Activated B cell treated with CpG ODN at 0.5 μM for 24 hours (primary cell): ENCODE results near the gene UBE3D. TPM values are rescaled to one million over a fixed set of nuclear protein-coding genes. Genes with fewer than 3 reads are reported as not detected.

ENCODE experiments used
- ATAC-seq: fragments of 200-7000 bp; cut with Tn5 transposase; one replicate; pipeline ENCODE4 v1.10.0; 2021; ENCODE audit warnings: low read depth, mild to moderate bottlenecking, moderate library complexity
- CTCF ChIA-PET: fragments of 350-600 bp; sonication (Branson Sonifier 250); formaldehyde crosslinking; loops from one replicate; lab custom pipeline; 2021; ENCODE audit warnings: antibody characterized with exemption; lab: Charles Lee
- POLR2A ChIA-PET: fragments of 350-600 bp; sonication (Branson Sonifier 250); formaldehyde crosslinking; loops from one replicate; lab custom pipeline; 2021; ENCODE audit warnings: antibody characterized with exemption; lab: Charles Lee
- DNase-seq: peaks from one replicate; pipeline ENCODE4 v3.0.0; 2022
- H3K27ac Mint-ChIP-seq: one replicate; pipeline ENCODE4 v1.8.0; 2020; ENCODE audit warnings: mixed read lengths
- H3K27me3 Mint-ChIP-seq: one replicate; pipeline ENCODE4 v1.8.0; 2021; ENCODE audit warnings: mixed read lengths
- H3K36me3 Mint-ChIP-seq: one replicate; pipeline ENCODE4 v1.8.0; 2021; ENCODE audit warnings: low read depth, mixed read lengths
- H3K4me1 Mint-ChIP-seq: one replicate; pipeline ENCODE4 v1.8.0; 2021; ENCODE audit warnings: mixed read lengths
- H3K4me3 Mint-ChIP-seq: one replicate; pipeline ENCODE4 v1.8.0; 2020; ENCODE audit warnings: mild to moderate bottlenecking, mixed read lengths
- H3K9me3 Mint-ChIP-seq: one replicate; pipeline ENCODE4 v1.8.0; 2020; ENCODE audit warnings: mixed read lengths
- intact Hi-C: fragments of 100-400 bp; cut with micrococcal nuclease; formaldehyde crosslinking; loops from one replicate; pipeline ENCODE4 v1.15.1; 2024
- total RNA-seq: library from RNA; stranded (reverse); gene quantifications from 2 replicates; pipeline ENCODE4 v1.2.3, GENCODE V29; 2022
- TF ChIP-seq, protein P1 (sequence below): fragments of 200-600 bp; IDR thresholded peaks from one replicate; pipeline ENCODE4 v1.8.0; 2022; ENCODE audit warnings: antibody characterized with exemption, mild to moderate bottlenecking

Gene UBE3D
- total RNA-seq, 1 donor from 2014 or later, result 9.3 TPM

DNA sequence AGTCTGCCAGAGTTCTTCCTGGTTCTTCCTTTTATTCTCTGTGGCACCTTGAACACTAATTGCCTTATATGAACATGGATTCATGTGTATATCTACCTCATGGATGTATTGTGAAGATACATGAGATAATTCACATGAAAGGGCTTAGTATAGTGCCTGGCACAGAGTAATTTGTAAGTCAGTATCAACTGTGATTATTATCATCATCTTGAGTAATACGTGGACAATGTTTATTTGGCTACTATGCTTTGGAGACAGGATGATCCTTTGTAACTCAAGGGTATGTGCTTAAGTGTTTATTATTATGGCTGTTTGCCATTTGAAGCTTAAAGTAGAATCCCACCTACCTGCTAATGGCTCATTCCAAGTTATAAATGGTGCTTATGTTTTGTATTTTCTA lies 17.8 kb upstream of the UBE3D start:
- H3K27ac Mint-ChIP-seq, result no peak overlapping the region
- no peaks in the 10 kb centered on the region for H3K9me3 Mint-ChIP-seq
- TF ChIP-seq, protein P1, sequence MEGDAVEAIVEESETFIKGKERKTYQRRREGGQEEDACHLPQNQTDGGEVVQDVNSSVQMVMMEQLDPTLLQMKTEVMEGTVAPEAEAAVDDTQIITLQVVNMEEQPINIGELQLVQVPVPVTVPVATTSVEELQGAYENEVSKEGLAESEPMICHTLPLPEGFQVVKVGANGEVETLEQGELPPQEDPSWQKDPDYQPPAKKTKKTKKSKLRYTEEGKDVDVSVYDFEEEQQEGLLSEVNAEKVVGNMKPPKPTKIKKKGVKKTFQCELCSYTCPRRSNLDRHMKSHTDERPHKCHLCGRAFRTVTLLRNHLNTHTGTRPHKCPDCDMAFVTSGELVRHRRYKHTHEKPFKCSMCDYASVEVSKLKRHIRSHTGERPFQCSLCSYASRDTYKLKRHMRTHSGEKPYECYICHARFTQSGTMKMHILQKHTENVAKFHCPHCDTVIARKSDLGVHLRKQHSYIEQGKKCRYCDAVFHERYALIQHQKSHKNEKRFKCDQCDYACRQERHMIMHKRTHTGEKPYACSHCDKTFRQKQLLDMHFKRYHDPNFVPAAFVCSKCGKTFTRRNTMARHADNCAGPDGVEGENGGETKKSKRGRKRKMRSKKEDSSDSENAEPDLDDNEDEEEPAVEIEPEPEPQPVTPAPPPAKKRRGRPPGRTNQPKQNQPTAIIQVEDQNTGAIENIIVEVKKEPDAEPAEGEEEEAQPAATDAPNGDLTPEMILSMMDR, result no peak
- ChIA-PET POLR2A (no interaction called here), CTCF (interaction anchor here (1.1 kb wide), 1 partner anchor 18 kb away, joined by 3 read pairs; no protein-coding TSS in a partner anchor)
- DNase-seq (no peak), ATAC-seq (no peak)
- peaks cover 21% of the 10 kb centered on the region for H3K4me1 Mint-ChIP-seq
- H3K4me3 Mint-ChIP-seq, result no peak overlapping the region
- peaks cover 8% of the 10 kb centered on the region for H3K36me3 Mint-ChIP-seq
- intact Hi-C loops, result no loop called here
- H3K27me3 Mint-ChIP-seq, result no peaks in the 10 kb centered on the region

GRCh38 chr6:83073615-83074014 lies 8.0 kb upstream of the UBE3D start:
- no peak overlapping the region for H3K27ac Mint-ChIP-seq
- TF ChIP-seq, protein P1, result no peak
- ATAC-seq (no peak), DNase-seq (no peak)
- no peaks in the 10 kb centered on the region for H3K27me3 Mint-ChIP-seq
- POLR2A ChIA-PET, result interaction anchor here (0.6 kb wide), 1 partner anchor 152 kb away, joined by 5 read pairs; no protein-coding TSS in a partner anchor
- no peaks in the 10 kb centered on the region for H3K9me3 Mint-ChIP-seq
- H3K4me1 Mint-ChIP-seq, result peaks cover 26% of the 10 kb centered on the region
- H3K4me3 Mint-ChIP-seq, result no peak overlapping the region
- intact Hi-C loops, result loop anchor here (10.0 kb wide), 1 partner anchor 811 kb away; no protein-coding TSS in a partner anchor
- CTCF ChIA-PET, result no interaction called here
- peaks cover 5% of the 10 kb centered on the region for H3K36me3 Mint-ChIP-seq

GRCh38 chr6:83072726-83073125 lies 7.1 kb upstream of the UBE3D start:
- TF ChIP-seq, protein P1, result no peak
- H3K4me3 Mint-ChIP-seq, result no peak overlapping the region
- intact Hi-C loops, result loop anchor here (10.0 kb wide), 1 partner anchor 812 kb away; no protein-coding TSS in a partner anchor
- H3K36me3 Mint-ChIP-seq, result peaks cover 6% of the 10 kb centered on the region
- no peak overlapping the region for H3K27ac Mint-ChIP-seq
- no peaks in the 10 kb centered on the region for H3K27me3 Mint-ChIP-seq
- H3K4me1 Mint-ChIP-seq, result peaks cover 27% of the 10 kb centered on the region
- no peaks in the 10 kb centered on the region for H3K9me3 Mint-ChIP-seq
- ATAC-seq (no peak), DNase-seq (no peak)
- ChIA-PET CTCF (interaction anchor here (1.4 kb wide), 1 partner anchor 143 kb away, joined by 4 read pairs; no protein-coding TSS in a partner anchor), POLR2A (no interaction called here)

- Mint-ChIP-seq H3K27ac (no peak overlapping the region), H3K4me1 (peaks cover 33% of the 10 kb centered on the region), H3K27me3 (no peaks in the 10 kb centered on the region), H3K36me3 (peaks cover 6% of the 10 kb centered on the region), H3K4me3 (no peak overlapping the region), H3K9me3 (no peaks in the 10 kb centered on the region)
- DNase-seq (no peak), ATAC-seq (no peak)
- ChIA-PET POLR2A (no interaction called here), CTCF (interaction anchor here (1.4 kb wide), 1 partner anchor 144 kb away, joined by 4 read pairs; no protein-coding TSS in a partner anchor)
- intact Hi-C loops, result loop anchor here (1.0 to 10.0 kb wide), 2 partner anchors 144 to 813 kb away; no protein-coding TSS in a partner anchor
- TF ChIP-seq, protein P1, result no peak
Observed at GRCh38 chr6:83071707-83072106, 6.1 kb upstream of the UBE3D start.

DNA sequence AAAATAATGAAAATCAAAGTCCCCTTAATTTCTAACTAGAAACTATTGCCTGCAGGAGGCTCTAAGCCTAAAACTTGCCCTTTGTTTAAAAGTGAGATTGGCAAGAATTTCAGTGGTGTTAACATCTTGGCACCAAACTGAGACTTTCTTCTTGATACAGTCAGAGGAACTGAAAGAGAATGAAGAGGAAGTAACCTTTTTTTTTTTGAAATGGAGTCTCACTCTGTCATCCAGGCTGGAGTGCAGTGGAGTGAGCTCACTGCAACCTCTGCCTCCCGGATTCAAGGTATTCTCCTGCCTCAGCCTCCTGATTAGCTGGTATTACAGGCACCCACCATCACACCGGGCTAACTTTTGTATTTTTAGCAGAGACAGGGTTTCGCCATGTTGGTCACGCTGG lies 5.4 kb upstream of the UBE3D start:
- peak; percentile 22 for DNase-seq
- Mint-ChIP-seq H3K27ac (peak overlapping the region; percentile 82), H3K4me1 (peaks cover 36% of the 10 kb centered on the region), H3K27me3 (no peaks in the 10 kb centered on the region), H3K36me3 (peaks cover 4% of the 10 kb centered on the region), H3K9me3 (no peaks in the 10 kb centered on the region), H3K4me3 (peak overlapping the region; percentile 58)
- intact Hi-C loops, result loop anchor here (1.0 to 10.0 kb wide), 2 partner anchors 144 to 814 kb away; no protein-coding TSS in a partner anchor
- TF ChIP-seq, protein P1, result no peak
- ChIA-PET POLR2A (no interaction called here), CTCF (interaction anchor here (1.9 kb wide), 1 partner anchor 144 kb away, joined by 8 read pairs; no protein-coding TSS in a partner anchor)
- ATAC-seq, result peak; percentile 39
